GM18520 (cell line): ENCODE data around the gene STK26.
"Not testable (repeated sequence)": the region's sequence is repeated elsewhere in the genome, so short reads cannot be mapped to it uniquely, and the experiment has no call there.

ENCODE experiments used
- ATAC-seq: cut with Tn5 transposase; IDR thresholded peaks from one replicate; pipeline ENCODE4 v1.9.1; 2021; ENCODE audit not compliant: unreplicated experiment

The STK26 gene

DNA sequence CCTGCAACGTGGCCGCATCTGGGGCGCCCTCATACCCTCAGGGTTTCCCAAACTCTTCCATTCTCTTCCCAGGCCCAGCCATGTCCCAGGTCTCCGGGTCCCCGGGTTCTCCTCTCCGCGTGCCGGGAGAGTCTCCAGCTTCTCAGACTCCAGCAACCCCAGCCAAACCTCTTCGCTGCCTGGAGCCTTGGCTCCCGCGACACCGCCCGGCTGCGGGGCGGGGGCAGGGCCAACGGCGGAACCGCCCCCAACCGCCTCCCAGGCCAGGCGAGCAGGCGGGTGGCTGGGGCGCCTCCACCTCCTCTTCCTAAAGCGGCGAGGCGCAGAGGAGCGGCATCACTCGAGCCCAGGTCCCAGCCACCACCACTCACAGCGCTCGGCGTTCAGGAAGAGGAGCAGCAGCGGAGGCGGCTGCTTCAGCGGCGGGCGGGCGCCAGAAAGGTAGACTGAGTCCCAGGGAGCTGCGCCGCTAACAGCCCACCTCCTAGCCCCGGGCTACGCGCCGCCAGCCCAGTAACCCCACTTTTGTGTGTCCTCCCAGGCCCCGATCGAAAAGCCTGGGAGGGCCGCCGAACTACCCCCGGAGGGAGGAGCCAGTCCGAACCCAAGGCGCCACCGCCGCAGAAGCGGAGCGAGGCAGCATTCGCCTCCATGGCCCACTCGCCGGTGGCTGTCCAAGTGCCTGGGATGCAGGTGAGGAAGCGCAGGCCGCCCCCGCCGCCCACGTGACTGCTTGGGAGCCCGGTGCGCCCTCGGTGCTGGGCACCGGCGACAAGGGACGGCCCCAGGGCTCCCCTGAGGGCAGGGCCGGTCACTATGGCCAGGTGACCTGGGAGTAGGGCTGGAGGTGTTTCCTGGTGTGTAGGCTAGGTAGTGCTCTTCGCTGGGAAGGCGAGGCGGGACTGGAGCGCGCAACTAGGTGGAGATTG lies at the start of gene STK26:
Gene STK26, plus strand, starts transcription at position 336 of the 929 bp plus-strand sequence. Its CDS starts 316 bp downstream, at position 652.
- peak; percentile 50 for ATAC-seq

DNA sequence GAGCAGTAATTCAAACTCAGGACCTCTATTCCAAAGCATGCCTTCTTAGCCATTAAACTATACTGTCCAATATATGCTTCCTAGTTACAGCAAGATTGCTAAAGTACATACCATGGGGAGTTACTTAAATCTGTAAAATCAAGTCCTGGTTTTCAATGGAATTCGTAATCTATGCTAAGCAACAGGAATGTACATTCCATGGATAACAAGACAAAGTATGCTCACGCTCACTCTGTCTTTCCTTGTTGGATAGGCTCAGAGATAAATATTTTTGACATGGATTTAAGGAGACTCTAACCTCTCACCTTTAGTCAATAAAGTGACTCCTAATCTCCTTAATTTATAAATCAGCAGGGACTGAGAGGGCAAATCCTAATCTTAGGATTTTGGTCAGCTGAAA lies 47.3 kb upstream of the STK26 start:
- ATAC-seq = no peak

DNA sequence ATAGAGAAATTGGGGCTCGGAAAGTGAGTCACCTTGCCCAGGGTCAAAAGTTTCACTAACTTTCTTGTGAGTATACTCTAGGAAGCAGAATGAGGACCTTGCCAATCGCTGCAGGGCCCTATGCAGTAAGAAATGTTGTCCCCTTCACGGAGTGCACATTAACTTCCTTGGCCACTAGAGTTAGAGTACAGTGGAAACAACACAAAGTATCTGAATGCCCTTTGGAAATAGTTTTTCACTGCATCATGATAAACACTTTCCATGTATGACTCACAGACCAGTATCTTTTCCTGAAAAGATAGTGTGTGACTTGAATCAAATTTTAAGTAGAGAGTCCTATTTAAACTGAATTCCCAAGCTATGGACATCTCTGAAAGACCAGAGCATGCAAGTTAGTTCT lies 45.5 kb upstream of the STK26 start:
- no peak for ATAC-seq

DNA sequence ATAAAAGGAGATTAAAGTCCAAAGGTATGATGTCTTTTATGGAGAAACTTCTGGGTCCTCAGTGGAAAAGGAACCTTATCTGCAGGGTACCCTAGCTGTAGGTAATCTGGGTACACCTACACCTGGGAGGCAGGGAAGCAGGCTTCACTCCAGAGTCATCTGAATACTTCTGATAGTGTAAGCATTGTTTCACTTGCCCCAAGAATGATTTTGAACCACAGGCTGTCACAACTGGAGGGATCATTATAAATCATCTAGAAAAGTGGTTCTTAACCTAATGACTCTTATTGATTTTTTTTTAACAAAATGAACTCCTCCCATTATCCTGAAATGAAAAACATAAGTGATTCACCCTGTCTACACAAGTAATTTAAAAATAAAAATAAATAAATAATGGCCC lies 44.0 kb upstream of the STK26 start:
- no peak for ATAC-seq

DNA sequence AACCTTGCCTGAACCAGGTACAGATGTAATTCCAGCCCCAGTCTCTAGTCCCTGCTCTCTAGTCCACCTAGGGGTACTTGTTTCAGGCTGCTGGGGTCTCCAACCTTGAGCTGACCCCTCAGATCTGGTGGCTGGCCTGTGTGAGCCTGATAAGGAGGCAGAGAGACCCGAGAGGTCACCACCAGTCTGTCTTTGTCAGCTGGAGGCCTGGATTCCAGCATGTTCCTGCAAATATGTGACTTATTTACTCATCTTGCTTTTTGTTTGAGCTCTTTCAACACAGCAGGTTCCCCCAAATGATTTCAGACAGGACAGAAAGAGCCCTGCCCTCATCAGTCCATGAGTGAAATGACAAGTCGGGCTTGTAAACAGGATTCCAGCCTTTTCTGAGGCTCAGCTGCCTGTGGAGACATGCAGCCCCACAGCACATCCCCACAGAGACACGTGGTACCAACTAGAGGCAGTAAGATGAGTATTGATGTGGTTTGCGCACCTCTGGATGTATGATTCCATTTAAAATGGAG lies 37.5 kb upstream of the STK26 start:
- ATAC-seq = no peak

DNA sequence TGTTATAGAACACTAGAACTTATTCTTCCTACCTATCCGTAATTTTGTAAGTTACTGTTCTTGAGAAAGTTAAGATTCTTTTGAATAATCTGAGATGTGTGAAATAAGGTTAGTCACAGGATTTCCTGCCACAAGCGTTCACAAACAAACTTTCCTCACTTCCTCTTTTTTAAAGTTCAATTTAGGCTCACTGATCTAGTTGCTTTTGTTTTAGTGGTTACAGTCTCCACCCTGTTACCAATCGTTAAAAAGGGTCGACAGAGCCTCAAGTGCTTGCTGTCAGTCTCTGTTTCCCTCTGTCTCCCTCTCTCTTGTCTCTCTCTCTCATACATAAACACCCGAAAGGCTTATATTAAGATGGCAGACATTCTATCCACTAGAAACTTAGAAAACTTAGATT lies 35.9 kb upstream of the STK26 start:
- ATAC-seq = peak; percentile 98

DNA sequence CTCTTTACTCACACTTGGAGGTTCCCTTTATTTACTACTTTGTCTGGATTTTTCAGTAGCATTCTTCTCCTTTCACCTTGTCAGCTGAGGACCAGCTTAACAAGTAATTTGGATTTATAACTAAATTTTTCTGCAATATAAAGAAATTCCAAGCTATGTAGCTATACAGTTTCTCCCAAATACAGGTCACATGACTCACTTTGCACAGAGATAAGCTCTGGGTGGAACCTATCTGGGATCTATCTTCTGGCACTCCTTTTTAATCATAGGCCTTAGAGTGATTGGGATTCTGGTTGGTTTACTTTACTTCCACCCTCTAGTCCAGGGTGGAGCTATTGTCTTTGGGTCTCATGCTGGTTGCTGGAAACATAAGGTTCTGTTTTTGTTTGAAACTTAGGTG lies 34.9 kb upstream of the STK26 start:
- ATAC-seq = no peak

DNA sequence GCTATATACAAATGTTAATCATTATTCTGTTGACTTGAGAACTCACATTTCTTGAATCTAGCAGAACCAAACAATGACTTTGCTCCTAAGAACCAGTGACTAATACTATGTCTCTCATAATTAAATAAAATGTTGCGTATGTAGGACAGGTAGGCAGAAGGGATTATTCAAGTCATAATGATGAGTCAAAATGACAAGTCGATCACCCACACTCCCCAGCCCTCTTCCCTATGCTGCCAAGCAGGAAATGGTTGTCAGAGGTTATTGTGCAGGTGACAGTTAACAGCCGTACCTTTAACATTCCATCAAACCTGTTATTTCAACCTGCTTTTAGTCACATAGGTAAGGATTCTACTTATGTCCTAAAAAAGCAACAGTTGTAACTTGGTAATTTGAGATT lies 22.0 kb upstream of the STK26 start:
- ATAC-seq = no peak

DNA sequence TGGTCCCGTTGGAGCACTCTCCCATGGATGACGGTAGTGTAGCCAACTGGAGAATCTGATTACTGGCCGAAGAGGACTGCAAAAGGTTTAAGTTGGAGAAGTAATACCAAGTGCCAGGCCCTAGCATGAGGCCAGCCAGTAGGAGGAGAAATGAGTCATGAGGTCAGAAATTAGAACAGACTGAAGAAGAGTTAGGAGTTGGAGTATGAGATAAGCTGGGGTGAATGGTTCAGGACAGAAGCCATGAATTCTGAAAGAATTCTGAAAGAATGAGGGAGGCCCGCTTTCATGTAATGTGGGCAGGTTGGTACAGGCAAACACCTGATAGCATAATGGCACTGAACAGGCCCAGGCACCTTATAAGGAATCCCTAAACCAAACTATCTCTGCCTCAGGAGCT lies 18.4 kb upstream of the STK26 start:
- ATAC-seq = no peak

DNA sequence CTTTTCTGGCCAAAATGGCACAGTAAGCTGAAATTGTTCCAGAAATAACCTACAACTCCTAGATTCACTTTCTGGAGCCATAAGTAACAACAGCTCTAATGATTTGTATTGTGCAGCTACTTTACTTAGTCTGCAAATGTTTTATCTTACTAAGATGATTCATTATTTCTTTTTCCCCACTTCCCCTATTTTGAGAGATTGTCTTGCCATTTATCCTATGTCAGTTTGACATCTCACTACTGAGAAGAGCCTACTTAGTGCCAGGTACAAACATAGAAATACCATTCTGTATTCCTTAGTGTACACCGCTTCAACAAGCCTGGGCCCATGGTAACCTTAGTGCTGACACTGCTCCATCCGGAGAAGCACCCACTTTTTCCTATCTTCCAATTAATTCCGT lies 13.8 kb upstream of the STK26 start:
- ATAC-seq = no peak

DNA sequence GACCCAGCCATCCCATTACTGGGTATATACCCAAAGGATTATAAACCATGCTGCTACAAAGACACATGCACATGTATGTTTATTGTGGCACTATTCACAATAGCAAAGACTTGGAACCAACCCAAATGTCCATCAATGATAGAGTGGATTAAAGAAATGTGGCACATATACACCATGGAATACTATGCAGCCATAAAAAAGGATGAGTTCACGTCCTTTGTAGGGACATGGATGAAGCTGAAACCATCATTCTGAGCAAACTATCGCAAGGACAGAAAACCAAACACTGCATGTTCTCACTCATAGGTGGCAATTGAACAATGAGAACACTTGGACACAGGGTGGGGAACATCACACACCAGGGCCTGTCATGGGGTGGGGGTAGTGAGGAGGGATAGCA lies 12.9 kb upstream of the STK26 start:
- not testable (repeated sequence) for ATAC-seq

DNA sequence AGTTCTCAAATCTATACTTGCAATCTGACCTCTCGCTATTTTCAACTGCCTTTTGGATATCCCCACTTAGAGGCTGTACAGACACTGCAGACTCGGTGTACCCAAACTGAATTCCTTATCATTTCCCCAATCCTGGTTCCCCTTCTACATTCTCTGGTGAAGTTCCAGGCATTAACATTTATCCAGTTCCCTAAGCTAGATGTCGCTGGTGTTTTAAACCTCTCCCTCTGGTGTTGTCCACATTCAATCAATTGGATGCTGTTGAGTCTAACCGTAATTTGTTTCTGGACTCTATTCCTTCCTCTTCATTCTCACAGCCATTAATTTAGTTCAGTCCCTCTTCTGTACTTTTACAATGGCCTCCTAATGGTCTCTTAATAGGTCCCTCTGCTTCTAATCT lies 7.2 kb upstream of the STK26 start:
- no peak for ATAC-seq

DNA sequence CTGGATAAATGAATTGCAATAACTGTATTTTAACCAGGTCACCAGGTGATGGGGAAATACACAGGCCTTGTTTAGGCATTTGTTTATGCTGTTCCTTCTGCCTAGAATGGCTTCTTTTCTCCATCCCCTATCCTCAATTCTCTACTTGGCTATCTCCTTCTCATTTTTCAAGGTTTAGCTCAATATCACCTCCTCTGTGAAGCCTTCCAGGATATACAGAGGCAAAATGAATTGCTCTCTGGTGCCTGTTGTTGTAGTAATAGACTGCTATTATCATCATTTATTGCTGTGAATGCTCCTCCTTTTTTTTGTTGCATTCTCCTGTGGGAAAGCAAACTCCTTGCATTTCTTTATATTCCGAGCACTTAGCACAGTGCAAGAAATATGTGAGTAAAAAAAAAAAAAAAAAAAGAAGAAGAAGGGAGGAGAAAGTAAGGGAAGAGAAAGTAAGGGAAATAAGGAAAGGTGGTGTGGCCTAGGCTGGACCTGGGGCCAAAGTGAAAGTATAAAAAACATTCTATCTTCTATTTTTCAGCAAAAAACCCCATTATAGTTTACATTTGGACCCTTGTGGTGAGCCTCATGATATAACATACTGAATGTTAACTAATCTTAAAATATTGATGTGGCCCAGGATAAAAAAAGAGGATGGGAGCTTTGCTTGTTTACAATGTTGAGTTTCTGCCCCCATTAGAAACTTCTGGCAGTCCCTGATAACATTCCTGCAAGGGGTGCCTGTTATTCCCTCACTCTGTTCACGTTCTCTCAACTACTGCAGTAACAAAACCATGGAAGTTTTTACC lies 6.3 kb upstream of the STK26 start:
- no peak for ATAC-seq

DNA sequence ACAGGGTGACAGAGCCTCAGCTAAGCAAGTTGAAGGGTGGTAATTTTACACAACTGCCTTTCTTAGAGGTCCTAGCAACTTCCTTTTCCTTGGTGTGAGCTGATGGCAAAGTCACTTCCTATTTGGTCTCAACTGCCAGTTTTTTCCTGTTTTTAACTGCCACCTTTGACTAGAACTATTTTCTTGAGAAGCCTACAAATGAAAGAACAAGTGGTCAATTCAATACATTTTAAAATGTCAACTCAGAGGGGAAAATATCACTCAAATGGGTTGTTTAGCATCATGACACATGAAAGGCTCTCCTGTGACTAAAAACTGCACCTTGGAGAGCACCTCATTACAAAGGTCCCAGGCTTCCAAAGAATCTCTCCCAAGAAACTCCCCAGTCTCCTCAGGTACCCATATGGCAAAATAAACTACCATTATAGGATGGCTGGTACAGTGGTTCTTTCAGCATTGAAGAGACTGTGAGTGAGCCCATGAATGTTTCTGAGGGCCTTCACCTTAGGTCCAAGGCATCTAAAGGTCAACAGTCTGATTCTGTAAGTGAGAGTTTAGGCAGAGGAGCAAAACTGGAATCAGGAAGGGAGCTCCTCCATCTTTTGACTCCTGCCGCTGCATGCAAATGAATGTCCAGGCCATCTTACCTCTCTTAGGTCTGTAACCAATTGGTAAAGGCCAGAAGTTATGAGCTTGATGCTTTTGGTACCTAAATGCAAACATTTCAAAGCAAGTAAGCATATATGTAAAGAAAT lies 5.5 kb upstream of the STK26 start:
- no peak for ATAC-seq

DNA sequence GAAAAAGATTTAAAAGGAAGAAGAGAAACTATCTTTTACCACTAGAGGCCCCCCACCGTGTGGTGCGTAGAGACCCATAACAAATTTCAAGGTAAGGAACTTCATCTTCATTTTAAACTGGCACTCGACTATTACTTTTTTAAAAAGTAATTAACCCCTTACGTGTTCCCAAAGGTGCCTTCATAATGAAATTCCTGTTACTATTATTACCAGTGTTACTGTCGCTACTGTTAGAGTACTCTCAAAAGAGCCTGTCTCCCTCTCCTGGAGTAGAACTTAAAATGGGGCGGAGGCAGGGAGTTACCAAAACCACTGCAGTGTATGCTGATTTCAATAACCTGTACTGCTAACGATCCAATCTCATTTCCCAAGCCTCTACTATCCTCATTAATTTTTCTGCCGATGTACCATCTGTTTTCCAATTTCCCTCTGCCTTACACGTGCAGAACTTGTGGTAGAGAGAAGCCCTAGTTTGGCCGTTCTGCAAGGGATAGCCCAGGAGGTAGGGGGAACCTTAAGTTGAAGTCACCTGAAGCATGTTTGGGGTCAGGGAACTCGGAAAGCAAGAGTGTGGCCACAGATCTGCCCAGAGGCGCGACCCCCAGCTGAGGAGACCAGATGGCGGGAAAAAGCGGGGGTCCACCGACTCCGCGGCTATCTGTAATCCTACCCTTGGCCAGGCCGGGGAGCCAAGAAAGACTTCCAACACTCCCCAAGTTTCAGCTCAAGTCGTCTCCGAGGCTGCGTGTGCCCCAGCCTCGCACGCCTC lies 720 bp upstream of the STK26 start:
- no peak for ATAC-seq

DNA sequence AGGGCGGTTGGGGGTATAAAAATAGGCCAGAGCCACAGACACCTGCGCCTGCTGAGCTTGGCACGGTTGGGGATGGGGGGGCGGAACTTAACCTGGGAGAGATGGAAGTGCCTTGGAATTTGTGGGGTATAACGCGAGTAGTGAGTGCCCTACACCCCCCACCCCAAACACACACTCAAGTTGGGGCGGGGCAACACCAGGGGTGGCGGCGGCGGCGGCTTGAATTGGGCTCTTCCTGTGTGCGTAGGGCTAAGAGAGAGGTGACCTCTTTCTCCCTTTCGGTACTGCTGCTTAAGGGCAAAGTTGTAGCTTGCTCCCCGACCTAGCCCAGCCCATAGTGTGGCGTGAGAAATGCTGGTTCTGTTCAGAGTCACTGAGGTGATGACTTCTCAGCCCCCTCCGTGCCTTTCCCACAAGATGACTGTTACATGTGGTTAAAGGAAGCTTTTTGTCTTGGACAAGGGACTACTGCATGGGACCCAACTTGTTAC lies 839 bp downstream of the STK26 start:
- ATAC-seq = peak; percentile 39

DNA sequence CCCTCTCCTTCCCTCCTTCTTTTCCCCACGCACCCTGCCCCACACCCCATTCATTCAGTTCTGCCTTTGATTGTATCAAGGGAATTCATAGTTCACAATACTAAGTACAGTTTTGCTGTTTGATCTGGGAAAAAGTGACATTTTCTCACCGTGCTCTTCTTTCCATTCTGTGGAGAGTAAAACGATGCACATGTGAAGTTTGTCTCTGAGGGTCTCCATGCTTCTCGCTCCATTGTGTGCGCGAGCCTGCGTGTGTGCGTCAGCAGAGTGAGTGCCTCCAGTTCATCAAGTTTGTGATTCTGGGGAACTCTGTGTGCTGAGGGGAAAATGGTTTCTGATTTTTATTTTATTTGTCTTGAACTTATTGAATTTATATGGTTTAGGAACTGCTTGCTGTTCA lies 1.9 kb downstream of the STK26 start:
- no peak for ATAC-seq

DNA sequence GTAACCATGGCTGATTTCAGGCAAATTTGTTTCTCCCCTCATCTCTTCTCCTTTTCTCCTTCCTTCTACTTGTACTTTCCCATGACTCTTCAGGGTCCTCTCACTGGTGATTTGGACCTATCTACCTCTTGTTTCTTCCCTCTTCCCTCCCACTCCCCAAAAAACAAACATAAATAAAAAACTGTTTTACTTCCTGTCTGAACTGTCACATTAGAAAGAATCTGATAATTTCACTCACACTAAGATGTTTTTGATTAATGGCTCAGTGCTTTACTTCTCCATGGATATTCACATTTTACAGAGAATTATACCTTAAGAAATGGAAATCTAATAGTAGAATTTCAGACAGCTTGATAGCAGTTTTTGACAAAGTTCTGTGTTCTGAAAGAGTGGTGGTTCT lies 7.2 kb downstream of the STK26 start:
- no peak for ATAC-seq

DNA sequence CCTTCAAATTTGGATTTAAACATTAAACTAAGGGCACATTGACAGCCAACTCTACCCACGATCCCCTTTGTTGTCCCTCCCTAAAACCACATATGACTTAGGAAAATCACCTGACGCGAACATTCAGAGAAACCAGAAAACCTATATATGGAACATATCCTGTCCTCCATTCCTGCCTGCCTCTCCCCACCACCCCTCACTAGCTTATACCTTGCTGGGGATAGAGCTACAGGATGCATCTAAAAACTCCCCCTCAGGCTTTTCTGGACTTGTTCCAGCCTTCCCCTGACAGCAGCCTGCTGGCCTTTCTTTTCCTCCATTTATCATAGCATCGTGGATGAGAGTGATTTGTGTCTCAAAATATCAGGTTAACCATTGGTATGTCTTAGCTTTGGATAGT lies 8.8 kb downstream of the STK26 start:
- no peak for ATAC-seq

DNA sequence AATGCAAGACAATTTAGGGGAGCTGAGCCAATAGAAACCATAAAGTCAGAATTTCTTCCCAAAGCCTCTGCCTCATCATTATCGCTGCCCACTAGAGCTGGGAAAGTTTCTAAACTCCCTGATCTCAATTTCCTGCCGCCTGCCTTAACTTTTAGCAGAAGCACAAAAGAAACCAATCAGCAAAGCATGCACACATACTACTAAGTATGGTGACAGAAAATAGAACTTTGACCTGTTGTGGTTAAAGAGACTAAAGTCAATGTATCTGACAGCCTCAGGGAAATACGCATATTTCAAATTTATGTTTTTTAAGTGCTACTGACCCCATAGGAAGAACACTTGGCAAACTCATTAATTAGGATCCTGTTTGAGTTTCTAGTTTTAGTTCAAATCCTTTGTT lies 10.1 kb downstream of the STK26 start:
- ATAC-seq = peak; percentile 36
